Measurements from ENCODE around the gene UFSP2.

UFSP2 gene

DNA sequence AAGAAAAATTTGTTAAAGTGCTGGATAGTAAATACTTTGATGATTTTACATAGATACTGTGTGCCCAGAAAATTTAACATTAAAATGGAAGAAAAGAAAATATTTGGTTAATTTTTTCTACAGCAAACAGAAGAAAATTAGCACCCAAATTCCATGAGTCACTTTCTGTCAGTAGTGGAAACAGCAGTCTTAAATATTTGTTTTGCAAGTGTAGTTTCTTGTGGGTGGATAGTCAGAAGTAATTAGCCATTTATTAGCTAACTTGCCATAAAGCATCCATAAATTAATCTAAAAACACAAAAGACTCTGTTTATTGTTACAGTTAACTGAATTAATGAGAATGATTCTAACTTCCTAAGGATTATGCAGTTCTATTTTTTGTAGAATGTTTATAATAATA lies 9.7 kb upstream of the UFSP2 start:
- H3K4me3 ChIP-seq (replicated peaks in 1 of 2; ENCODE audit: low read depth in 2 of 2, low read length in 2 of 2) = no peak overlapping the region
- DNase-seq (ENCODE audit: low read depth in 2 of 2) = no peak
- TF ChIP-seq, protein P1, sequence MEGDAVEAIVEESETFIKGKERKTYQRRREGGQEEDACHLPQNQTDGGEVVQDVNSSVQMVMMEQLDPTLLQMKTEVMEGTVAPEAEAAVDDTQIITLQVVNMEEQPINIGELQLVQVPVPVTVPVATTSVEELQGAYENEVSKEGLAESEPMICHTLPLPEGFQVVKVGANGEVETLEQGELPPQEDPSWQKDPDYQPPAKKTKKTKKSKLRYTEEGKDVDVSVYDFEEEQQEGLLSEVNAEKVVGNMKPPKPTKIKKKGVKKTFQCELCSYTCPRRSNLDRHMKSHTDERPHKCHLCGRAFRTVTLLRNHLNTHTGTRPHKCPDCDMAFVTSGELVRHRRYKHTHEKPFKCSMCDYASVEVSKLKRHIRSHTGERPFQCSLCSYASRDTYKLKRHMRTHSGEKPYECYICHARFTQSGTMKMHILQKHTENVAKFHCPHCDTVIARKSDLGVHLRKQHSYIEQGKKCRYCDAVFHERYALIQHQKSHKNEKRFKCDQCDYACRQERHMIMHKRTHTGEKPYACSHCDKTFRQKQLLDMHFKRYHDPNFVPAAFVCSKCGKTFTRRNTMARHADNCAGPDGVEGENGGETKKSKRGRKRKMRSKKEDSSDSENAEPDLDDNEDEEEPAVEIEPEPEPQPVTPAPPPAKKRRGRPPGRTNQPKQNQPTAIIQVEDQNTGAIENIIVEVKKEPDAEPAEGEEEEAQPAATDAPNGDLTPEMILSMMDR (IDR thresholded peaks at IDR 0.05; ENCODE audit: low read depth, low read length) = no peak

DNA sequence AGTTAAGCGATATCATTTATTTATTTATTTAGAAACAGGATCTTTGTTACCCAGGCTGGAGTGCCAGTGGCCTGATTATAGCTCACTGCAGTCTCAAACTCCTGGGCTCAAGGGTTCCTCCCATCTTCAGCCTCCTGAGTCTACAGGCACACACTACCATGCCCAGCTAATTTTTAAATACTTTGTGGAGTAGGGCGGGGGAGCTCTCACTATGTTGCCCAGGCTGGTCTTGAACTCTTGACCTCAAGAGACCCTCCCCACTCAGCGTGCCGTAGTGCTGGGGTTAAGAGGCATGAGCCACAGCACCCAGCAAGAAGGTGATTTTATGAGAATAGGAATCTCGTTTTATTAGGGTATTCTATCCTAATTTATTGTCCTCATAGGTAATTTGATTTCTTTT lies 3.9 kb upstream of the UFSP2 start:
- H3K4me3 ChIP-seq (replicated peaks in 1 of 2; ENCODE audit: low read depth in 2 of 2, low read length in 2 of 2) = no peak overlapping the region
- TF ChIP-seq, protein P1 (IDR thresholded peaks at IDR 0.05; ENCODE audit: low read depth, low read length) = no peak
- no peak for DNase-seq (ENCODE audit: low read depth in 2 of 2)

DNA sequence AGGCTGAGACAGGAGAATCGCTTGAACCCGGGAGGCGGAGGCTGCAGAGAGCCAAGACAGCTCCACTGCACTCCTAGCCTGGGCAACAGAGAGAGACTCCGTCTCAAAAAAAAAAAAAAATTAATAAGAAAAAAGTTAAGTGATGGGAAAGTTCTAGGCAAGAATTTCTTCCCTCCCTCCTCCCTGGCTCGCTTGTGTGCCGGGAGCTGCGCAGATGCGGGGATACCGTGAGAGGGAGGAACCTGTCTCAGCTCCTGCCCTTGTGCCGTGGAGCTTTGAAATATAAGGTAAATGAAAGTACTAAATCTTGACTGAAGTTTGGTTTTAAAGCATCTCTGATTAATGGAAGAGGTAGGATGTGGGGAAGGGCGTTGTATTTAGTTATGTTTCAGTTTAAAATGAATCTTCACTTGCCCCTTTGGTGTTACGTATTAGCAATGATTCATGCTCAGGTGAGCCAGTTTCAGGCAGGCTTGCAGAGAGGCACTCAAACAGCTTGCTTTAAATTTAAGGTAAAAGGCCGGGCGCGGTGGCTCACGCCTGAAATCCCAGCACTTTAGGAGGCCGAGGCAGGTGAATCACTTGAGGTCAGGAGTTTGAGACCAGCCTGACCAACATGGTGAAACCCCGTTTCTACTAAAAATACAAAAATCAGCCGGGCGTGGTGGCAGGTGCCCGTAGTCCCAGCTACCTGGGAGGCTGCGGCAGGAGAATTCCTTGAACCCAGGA lies 1.4 kb upstream of the UFSP2 start:
- H3K4me3 ChIP-seq (replicated peaks in 1 of 2; ENCODE audit: low read depth in 2 of 2, low read length in 2 of 2) = no peak overlapping the region
- no peak for DNase-seq (ENCODE audit: low read depth in 2 of 2)
- TF ChIP-seq, protein P1 (IDR thresholded peaks at IDR 0.05; ENCODE audit: low read depth, low read length) = no peak

DNA sequence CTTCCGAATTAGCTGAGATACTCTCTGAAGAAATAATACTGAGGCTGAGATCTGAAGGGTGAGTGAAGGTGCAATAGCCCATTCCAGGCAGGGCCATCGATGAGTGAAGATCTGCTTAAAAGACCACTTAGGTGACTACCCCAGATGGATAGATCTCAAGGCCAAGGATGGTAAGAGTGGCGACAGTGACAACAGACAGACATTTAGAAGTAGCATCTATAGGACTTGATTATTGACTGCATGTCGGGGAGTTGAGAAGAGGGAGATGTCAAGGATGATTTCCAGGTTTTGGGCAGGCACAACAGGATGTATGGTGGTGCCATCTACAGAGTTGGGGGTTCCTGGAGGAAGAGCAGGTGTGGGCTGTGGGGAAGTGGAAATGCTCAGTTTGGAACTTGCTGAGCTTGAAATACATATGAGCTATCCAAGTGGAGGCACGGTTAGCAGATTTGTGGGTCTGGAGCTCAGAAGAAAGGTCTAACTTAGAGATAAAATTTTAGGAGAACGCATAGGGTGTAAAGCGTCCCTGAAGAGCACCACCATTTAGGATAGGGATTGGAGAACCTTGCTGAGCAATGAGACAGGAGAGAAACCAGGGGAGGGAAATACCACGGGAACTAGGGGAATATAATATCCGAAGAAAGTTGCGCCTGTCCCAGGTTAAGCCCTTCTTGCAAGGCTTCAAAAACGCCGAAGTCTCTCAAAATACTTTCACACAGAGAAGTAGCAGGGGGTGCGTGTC lies 688 bp downstream of the UFSP2 start:
- no peak for DNase-seq (ENCODE audit: low read depth in 2 of 2)
- TF ChIP-seq, protein P1 (IDR thresholded peaks at IDR 0.05; ENCODE audit: low read depth, low read length) = no peak
- peak overlapping the region; percentile 80 to 92 for H3K4me3 ChIP-seq (replicated peaks in 1 of 2; ENCODE audit: low read depth in 2 of 2, low read length in 2 of 2)

DNA sequence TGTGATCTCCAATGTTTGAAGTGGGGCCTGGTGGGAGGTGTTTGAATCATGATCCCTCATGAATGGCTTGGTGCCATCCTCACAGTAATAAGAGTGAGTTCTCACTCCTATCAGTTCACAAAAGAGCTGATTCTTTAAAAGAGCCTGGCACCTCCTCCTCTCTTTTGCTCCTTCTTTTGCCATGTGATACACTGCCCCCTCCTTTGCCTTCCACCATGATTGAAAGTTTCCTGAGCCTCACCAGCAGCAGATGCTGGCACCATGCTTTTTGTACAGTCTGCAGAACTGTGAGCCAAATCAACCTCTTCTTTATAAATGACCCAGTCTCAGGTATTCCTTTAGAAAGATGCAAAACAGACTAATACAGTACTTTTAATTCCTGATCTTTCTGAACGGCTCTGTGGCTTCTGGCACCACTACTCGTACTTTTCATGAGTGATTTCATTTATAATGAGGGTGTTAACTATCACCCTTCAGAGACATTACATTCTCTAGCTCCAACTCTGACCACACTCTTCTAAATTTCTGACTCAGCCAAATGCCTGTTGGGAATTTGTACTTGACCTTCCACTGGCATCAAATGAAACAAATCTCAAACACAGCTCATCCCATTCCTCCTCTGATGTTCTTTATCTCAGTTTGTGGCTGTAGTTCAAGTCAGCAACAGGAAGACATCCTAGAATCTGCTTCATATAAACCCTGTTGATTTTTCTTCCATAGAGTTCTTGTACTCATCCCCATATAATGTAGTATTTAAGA lies 4.2 kb downstream of the UFSP2 start:
- TF ChIP-seq, protein P1 (IDR thresholded peaks at IDR 0.05; ENCODE audit: low read depth, low read length) = no peak
- no peak overlapping the region for H3K4me3 ChIP-seq (replicated peaks in 1 of 2; ENCODE audit: low read depth in 2 of 2, low read length in 2 of 2)
- peak; percentile 49 to 67 for DNase-seq (ENCODE audit: low read depth in 2 of 2)

DNA sequence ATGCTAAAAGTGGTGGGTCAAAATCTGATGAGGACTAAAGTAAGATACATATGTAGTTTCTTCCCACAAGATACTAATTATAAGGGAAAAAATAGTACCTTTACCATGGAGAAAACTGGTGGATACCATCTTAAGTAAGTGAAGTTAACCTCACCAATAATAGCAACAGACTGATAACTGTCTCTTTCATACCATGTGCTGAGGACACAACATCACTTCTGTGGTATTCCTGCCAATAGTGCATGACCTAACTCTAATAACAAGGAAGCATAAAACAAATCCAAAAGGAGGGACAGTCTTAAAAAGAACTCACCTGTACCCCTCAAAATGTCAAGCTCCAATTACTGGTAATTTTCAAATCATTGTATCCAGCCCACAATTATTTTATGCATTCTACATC lies 8.8 kb downstream of the UFSP2 start:
- TF ChIP-seq, protein P1 (IDR thresholded peaks at IDR 0.05; ENCODE audit: low read depth, low read length) = no peak
- no peak overlapping the region for H3K4me3 ChIP-seq (replicated peaks in 1 of 2; ENCODE audit: low read depth in 2 of 2, low read length in 2 of 2)
- no peak for DNase-seq (ENCODE audit: low read depth in 2 of 2)

Data from cardiac fibroblast (primary cell).